ENCODE measurements around the gene DIAPH2. TPM values are rescaled to one million over a fixed set of nuclear protein-coding genes. Genes with fewer than 3 reads are reported as not detected.

The DIAPH2 gene
- total RNA-seq, 2 donors from 2014 or later = 42.4 to 66.0 TPM

GRCh38 chrX:97126020-97126419, 441.4 kb downstream of the DIAPH2 start:
- Histone ChIP-seq H3K4me3 (no peak overlapping the region), H3K9me3 (no peaks in the 10 kb centered on the region), H3K36me3 (no peaks in the 10 kb centered on the region), H3K27me3 (replicated peaks; ENCODE audit: insufficient read depth) (no peaks in the 10 kb centered on the region), H3K27ac (no peak overlapping the region), H3K4me1 (ENCODE audit: control insufficient read depth in 1 of 2, low read depth in 2 of 2) (no peaks in the 10 kb centered on the region)
- ATAC-seq (ENCODE audit: insufficient number of reproducible peaks, low FRiP score, low read depth) (no peak), DNase-seq (ENCODE audit: low spot score) (no peak)
- no peak for TF ChIP-seq CTCF (IDR thresholded peaks at IDR 0.05)

- H3K4me3 ChIP-seq = no peak overlapping the region
- H3K27ac ChIP-seq = no peak overlapping the region
- H3K36me3 ChIP-seq = no peaks in the 10 kb centered on the region
- H3K27me3 ChIP-seq (replicated peaks; ENCODE audit: insufficient read depth) = no peaks in the 10 kb centered on the region
- H3K9me3 ChIP-seq = no peaks in the 10 kb centered on the region
- H3K4me1 ChIP-seq (ENCODE audit: control insufficient read depth in 1 of 2, low read depth in 2 of 2) = no peaks in the 10 kb centered on the region
- TF ChIP-seq CTCF (IDR thresholded peaks at IDR 0.05) = no peak
- DNase-seq (ENCODE audit: low spot score) = no peak
- ATAC-seq (ENCODE audit: insufficient number of reproducible peaks, low FRiP score, low read depth) = no peak
Observed at GRCh38 chrX:97132664-97133415, 448.2 kb downstream of the DIAPH2 start.

DNA sequence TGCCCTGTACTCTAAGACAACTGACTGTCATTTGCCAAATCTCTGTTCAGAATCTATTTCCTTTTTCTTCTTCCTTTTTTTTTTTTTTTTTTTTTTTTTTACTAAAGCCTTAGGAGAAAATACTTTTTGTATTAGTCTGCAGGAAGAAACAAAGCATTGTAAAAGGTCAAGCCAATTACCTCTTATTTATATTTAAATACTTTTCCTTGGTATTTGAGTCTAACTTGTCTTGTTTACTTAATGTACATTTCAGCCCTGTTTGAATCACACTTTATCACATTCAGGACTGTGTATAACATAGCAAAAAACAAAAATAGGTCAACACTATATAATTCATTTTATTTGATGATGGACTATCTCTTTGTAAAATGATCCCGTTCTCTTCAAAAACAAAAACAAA, 461.3 kb downstream of the DIAPH2 start:
- no peaks in the 10 kb centered on the region for H3K9me3 ChIP-seq
- H3K36me3 ChIP-seq = no peaks in the 10 kb centered on the region
- DNase-seq (ENCODE audit: low spot score) = no peak
- no peak for TF ChIP-seq CTCF (IDR thresholded peaks at IDR 0.05)
- no peaks in the 10 kb centered on the region for H3K4me1 ChIP-seq (ENCODE audit: control insufficient read depth in 1 of 2, low read depth in 2 of 2)
- no peaks in the 10 kb centered on the region for H3K27me3 ChIP-seq (replicated peaks; ENCODE audit: insufficient read depth)
- no peak overlapping the region for H3K27ac ChIP-seq
- H3K4me3 ChIP-seq = no peak overlapping the region
- no peak for ATAC-seq (ENCODE audit: insufficient number of reproducible peaks, low FRiP score, low read depth)

- H3K27ac ChIP-seq = no peak overlapping the region
- no peaks in the 10 kb centered on the region for H3K9me3 ChIP-seq
- ATAC-seq (ENCODE audit: insufficient number of reproducible peaks, low FRiP score, low read depth) (no peak), DNase-seq (ENCODE audit: low spot score) (no peak)
- no peaks in the 10 kb centered on the region for H3K36me3 ChIP-seq
- H3K27me3 ChIP-seq (replicated peaks; ENCODE audit: insufficient read depth) = no peaks in the 10 kb centered on the region
- no peak overlapping the region for H3K4me3 ChIP-seq
- H3K4me1 ChIP-seq (ENCODE audit: control insufficient read depth in 1 of 2, low read depth in 2 of 2) = no peaks in the 10 kb centered on the region
- no peak for TF ChIP-seq CTCF (IDR thresholded peaks at IDR 0.05)
Observed at GRCh38 chrX:97155816-97156215, 471.2 kb downstream of the DIAPH2 start.

- DNase-seq (ENCODE audit: low spot score) (no peak), ATAC-seq (ENCODE audit: insufficient number of reproducible peaks, low FRiP score, low read depth) (no peak)
- H3K4me3 ChIP-seq = no peak overlapping the region
- H3K9me3 ChIP-seq = no peaks in the 10 kb centered on the region
- H3K36me3 ChIP-seq = no peaks in the 10 kb centered on the region
- H3K27me3 ChIP-seq (replicated peaks; ENCODE audit: insufficient read depth) = no peaks in the 10 kb centered on the region
- H3K4me1 ChIP-seq (ENCODE audit: control insufficient read depth in 1 of 2, low read depth in 2 of 2) = no peaks in the 10 kb centered on the region
- TF ChIP-seq CTCF (IDR thresholded peaks at IDR 0.05) = no peak
- H3K27ac ChIP-seq = no peak overlapping the region
Observed at GRCh38 chrX:97158269-97158668, 473.6 kb downstream of the DIAPH2 start.
